A549 (cell line): ENCODE results near the gene PIH1D1. TPM values are rescaled to one million over a fixed set of nuclear protein-coding genes. Genes with fewer than 3 reads are reported as not detected.

Experiments
- ATAC-seq, 2 experiments: fragments of 200-7000 bp in 1 of 2; fragments of >200 bp in 1 of 2; cut with Nextera tagmentation in 1 of 2; cut with Tn5 transposase in 1 of 2; 3 replicates each; pipeline versions ENCODE4 v1.8.0 to v1.9.1; 2018 to 2020; ENCODE audit warnings: mild to moderate bottlenecking in 1 of 2, moderate library complexity in 1 of 2
- CTCF ChIA-PET: fragments of 300-600 bp; sonication (Branson Sonifier 250); formaldehyde crosslinking; extraction: SDS; loops from one replicate; lab custom pipeline; 2021; ENCODE audit warnings: antibody characterized with exemption, inconsistent platforms; lab: Yijun Ruan, JAX
- POLR2A ChIA-PET: fragments of 350-600 bp; formaldehyde crosslinking; extraction: SDS; loops from one replicate; lab custom pipeline; 2021; ENCODE audit warnings: antibody characterized with exemption, inconsistent platforms; lab: Yijun Ruan, JAX
- DNase-seq, 2 experiments: peaks; one replicate each; pipeline versions ENCODE4 v3.0.0 to v3.0.0-alpha.2; 2011 to 2016; ENCODE audit warnings: low read depth in 1 of 2, low spot score in 1 of 2
- FAIRE-seq: peaks from 2 replicates; lab custom pipeline; 2011; peaks lifted over from hg19 to GRCh38; lab: Jason Lieb, UNC
- H3K27ac ChIP-seq, 2 experiments: fragments of >200 bp; sonication (Bioruptor Twin); formaldehyde crosslinking; 3 replicates each; pipeline ENCODE4 v1.5.1; 2016 to 2017
- H3K4me1 ChIP-seq: fragments of >200 bp; sonication (Bioruptor Twin); formaldehyde crosslinking; 3 replicates; pipeline ENCODE4 v1.6.1; 2016
- H3K4me2 ChIP-seq: fragments of >200 bp; sonication (Bioruptor Twin); formaldehyde crosslinking; 3 replicates; pipeline ENCODE4 v1.6.1; 2016
- H3K4me3 ChIP-seq: fragments of >200 bp; sonication (Bioruptor Twin); formaldehyde crosslinking; 3 replicates; pipeline ENCODE4 v1.5.1; 2016
- H3K9me3 ChIP-seq: fragments of >200 bp; sonication (Bioruptor Twin); formaldehyde crosslinking; 3 replicates; pipeline ENCODE4 v1.6.1; 2016
- ATOH8 ChIP-seq: fragments of 250-450 bp; sonication (Bioruptor Pico); IDR thresholded peaks from 2 replicates; pipeline ENCODE4 v1.5.0; 2020; ENCODE audit warnings: low read depth, mild to moderate bottlenecking, moderate library complexity
- E2F6 ChIP-seq: IDR thresholded peaks from 2 replicates; pipeline ENCODE4 v1.6.1; 2012; ENCODE audit warnings: low read depth, borderline replicate concordance
- EHF ChIP-seq: fragments of 250-450 bp; sonication (Bioruptor Pico); IDR thresholded peaks from 2 replicates; pipeline ENCODE4 v1.5.0; 2020; ENCODE audit warnings: mild to moderate bottlenecking
- EP300 ChIP-seq, 2 experiments: fragments of >200 bp; sonication (Bioruptor Twin); formaldehyde crosslinking; IDR thresholded peaks; 2 replicates in 1 of 2; 3 replicates in 1 of 2; pipeline ENCODE4 v1.6.1; 2016 to 2017
- FOSB ChIP-seq: fragments of 250-450 bp; sonication (Bioruptor Pico); IDR thresholded peaks from 2 replicates; pipeline ENCODE4 v1.5.0; 2020; ENCODE audit warnings: mild to moderate bottlenecking, moderate library complexity
- FOSL2 ChIP-seq, 2 experiments: fragments of 450-650 bp in 1 of 2; fragments of >200 bp in 1 of 2; sonication (Bioruptor Twin) in 1 of 2; formaldehyde crosslinking; IDR thresholded peaks; 2 replicates each; pipeline versions ENCODE4 v1.5.0 to v1.6.1; 2016 to 2020; ENCODE audit warnings: mild to moderate bottlenecking in 1 of 2, moderate library complexity in 1 of 2
- GATA3 ChIP-seq: IDR thresholded peaks from 2 replicates; pipeline ENCODE4 v1.6.1; 2012; ENCODE audit warnings: borderline replicate concordance
- HDAC2 ChIP-seq: fragments of 200-600 bp; sonication (generic); IDR thresholded peaks from 2 replicates; pipeline ENCODE4 v1.6.1; 2016
- HES2 ChIP-seq: fragments of >200 bp; sonication (Bioruptor Twin); formaldehyde crosslinking; IDR thresholded peaks from 2 replicates; pipeline ENCODE4 v1.6.1; 2016
- HEYL ChIP-seq: fragments of 250-450 bp; sonication (Bioruptor Pico); IDR thresholded peaks from 2 replicates; pipeline ENCODE4 v1.8.0; 2021; ENCODE audit warnings: mild to moderate bottlenecking, moderate library complexity
- HMGXB4 ChIP-seq: fragments of 250-450 bp; sonication (Bioruptor Pico); IDR thresholded peaks from 2 replicates; pipeline ENCODE4 v1.5.0; 2021; ENCODE audit warnings: mild to moderate bottlenecking, moderate library complexity, borderline replicate concordance
- HOXB13 ChIP-seq: fragments of 250-450 bp; sonication (Bioruptor Pico); IDR thresholded peaks from 2 replicates; pipeline ENCODE4 v1.5.0; 2020; ENCODE audit warnings: low read depth, mild to moderate bottlenecking, moderate library complexity
- HOXB5 ChIP-seq: fragments of 250-450 bp; sonication (Bioruptor Pico); IDR thresholded peaks from 2 replicates; pipeline ENCODE4 v1.5.0; 2020; ENCODE audit warnings: mild to moderate bottlenecking, moderate library complexity
- JUN ChIP-seq, 2 experiments: fragments of >200 bp; sonication (Bioruptor Twin); formaldehyde crosslinking; IDR thresholded peaks; 2 replicates in 1 of 2; 3 replicates in 1 of 2; pipeline ENCODE4 v1.6.1; 2016 to 2017
- MAFK ChIP-seq: fragments of 450-650 bp; IDR thresholded peaks from 2 replicates; pipeline ENCODE4 v1.6.1; 2014; ENCODE audit not compliant: partially characterized antibody
- MAX ChIP-seq: IDR thresholded peaks from 2 replicates; pipeline ENCODE4 v1.6.1; 2012
- NFE2L2 ChIP-seq: fragments of 150-350 bp; conservative IDR thresholded peaks from 2 replicates; pipeline ENCODE4 v1.6.1; 2014; ENCODE audit warnings: low read length
- NPAS2 ChIP-seq: fragments of 250-450 bp; sonication (Bioruptor Pico); IDR thresholded peaks from 2 replicates; pipeline ENCODE4 v1.8.0; 2022; ENCODE audit warnings: mild to moderate bottlenecking, moderate library complexity, borderline replicate concordance
- NR3C1 ChIP-seq: fragments of >200 bp; sonication (Bioruptor Twin); formaldehyde crosslinking; IDR thresholded peaks from 3 replicates; pipeline ENCODE4 v1.6.1; 2017
- PHF8 ChIP-seq: fragments of 200-600 bp; sonication (generic); IDR thresholded peaks from 2 replicates; pipeline ENCODE4 v1.6.1; 2016; ENCODE audit warnings: low read depth, mild to moderate bottlenecking, antibody characterized with exemption, moderate library complexity, borderline replicate concordance
- POLR2A ChIP-seq: IDR thresholded peaks from 2 replicates; pipeline ENCODE4 v1.6.1; 2012; ENCODE audit warnings: mild to moderate bottlenecking, low read length
- POLR2AphosphoS2 ChIP-seq: conservative IDR thresholded peaks from 2 replicates; pipeline ENCODE4 v1.6.1; 2012; ENCODE audit warnings: low read length, improper control_type of control experiment, inconsistent platforms
- RCOR1 ChIP-seq: fragments of 150-350 bp; IDR thresholded peaks from 2 replicates; pipeline ENCODE4 v1.6.1; 2014; ENCODE audit warnings: antibody characterized with exemption, low read length, low read depth
- RFX5 ChIP-seq: fragments of 450-650 bp; IDR thresholded peaks from 2 replicates; pipeline ENCODE4 v1.7.1; 2014; ENCODE audit warnings: antibody characterized with exemption, mild to moderate bottlenecking, moderate library complexity
- TFCP2L1 ChIP-seq: fragments of 250-450 bp; sonication (Bioruptor Pico); IDR thresholded peaks from 2 replicates; pipeline ENCODE4 v1.5.0; 2021; ENCODE audit warnings: mild to moderate bottlenecking
- TP53 ChIP-seq: fragments of 250-450 bp; sonication (Bioruptor Pico); IDR thresholded peaks from 2 replicates; pipeline ENCODE4 v1.5.0; 2021; ENCODE audit warnings: mild to moderate bottlenecking, moderate library complexity
- ZC3H11A ChIP-seq: fragments of 450-650 bp; IDR thresholded peaks from 2 replicates; pipeline ENCODE4 v1.6.1; 2014; ENCODE audit warnings: antibody characterized with exemption, mild to moderate bottlenecking
- ZFP36 ChIP-seq: fragments of 450-650 bp; IDR thresholded peaks from 2 replicates; pipeline ENCODE4 v1.6.1; 2014; ENCODE audit warnings: borderline replicate concordance; ENCODE audit not compliant: partially characterized antibody
- ZSCAN20 ChIP-seq: fragments of 250-450 bp; sonication (Bioruptor Pico); IDR thresholded peaks from 2 replicates; pipeline ENCODE4 v1.8.0; 2022; ENCODE audit warnings: mild to moderate bottlenecking, moderate library complexity
- WGBS: methylation state at CpG from one replicate; pipeline ENCODE4 v1.1.6; 2017; ENCODE audit errors: missing lambda C conversion rate; 5-methylcytosine and 5-hydroxymethylcytosine counted together
- polyA plus RNA-seq, 4 experiments: library from polyadenylated mRNA; depleted of rRNA in 3 of 4; stranded (reverse); fragments of >200 nt; fragmentation: RNase III in 1 of 4; extraction: RNeasy Plus Mini Kit Qiagen cat#74134 plus additional on column Dnase treatment in 1 of 4; gene quantifications; 2 replicates in 3 of 4; 3 replicates in 1 of 4; pipeline ENCODE4 v1.2.3, GENCODE V29; 2011 to 2017
- TF ChIP-seq, protein P1 (sequence below): fragments of 200-600 bp; sonication (generic); IDR thresholded peaks from 2 replicates; pipeline ENCODE4 v1.6.1; 2016; ENCODE audit warnings: antibody characterized with exemption, mild to moderate bottlenecking, moderate library complexity
- TF ChIP-seq, protein P2 (sequence below): fragments of >200 bp; sonication (Bioruptor Twin); formaldehyde crosslinking; IDR thresholded peaks from 3 replicates; pipeline ENCODE4 v1.6.1; 2016

PIH1D1 gene
- polyA plus RNA-seq, 2 of the 4 experiments (the other 2 are of a cell fraction) = 89.7 to 114 TPM

DNA sequence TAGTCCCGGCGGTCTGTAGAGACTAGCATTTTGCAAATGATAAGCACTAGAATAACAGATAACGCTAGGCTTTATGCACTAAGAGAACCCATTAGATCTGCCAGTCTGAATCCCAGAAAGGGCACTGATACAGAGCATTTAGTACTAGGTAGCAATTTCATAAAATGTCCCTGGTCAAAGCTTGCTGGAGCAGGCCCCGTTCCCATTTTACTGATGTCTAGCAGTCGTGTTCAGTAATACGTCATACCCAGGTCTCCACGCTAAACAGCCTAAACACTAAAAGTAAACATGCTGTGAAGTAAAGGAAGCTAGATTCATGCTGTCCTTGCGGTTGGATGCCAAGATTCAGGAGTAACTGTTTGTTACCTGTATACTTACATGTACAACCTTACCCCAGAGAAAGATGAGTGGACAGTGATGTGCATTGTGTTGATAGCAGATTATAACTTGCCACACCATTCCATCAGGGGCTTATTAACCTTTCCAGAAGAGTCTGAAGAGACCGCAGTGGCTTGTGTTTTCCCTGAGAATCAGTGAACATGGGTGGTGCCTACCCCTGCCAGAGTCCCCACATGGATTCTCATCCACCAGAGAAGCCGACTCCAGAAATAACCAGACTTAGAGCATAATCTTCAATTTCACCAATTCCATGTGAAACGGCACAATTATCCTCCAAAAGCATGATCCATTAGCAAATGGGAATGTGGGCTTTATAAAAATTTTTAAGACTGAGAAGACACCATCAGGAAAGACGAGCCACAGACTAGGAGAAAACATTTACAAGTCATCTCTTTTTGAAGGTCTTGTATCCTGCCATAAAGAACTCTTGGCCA is 41.2 kb upstream of the PIH1D1 start:
- H3K9me3 ChIP-seq = no peaks in the 10 kb centered on the region
- FAIRE-seq (no peak), ATAC-seq (peak; percentile 2 to 17; a peak in 5 of 6 replicates), DNase-seq (peak in 1 of 2 experiments; percentile 83)
- ChIA-PET CTCF (interaction anchor here (1.1 to 1.7 kb wide), 4 partner anchors 14 to 54 kb away, joined by 3 to 7 read pairs (median 5); partner anchors contain the start of gene FLT3LG), POLR2A (interaction anchor here (0.6 to 2.3 kb wide), 5 partner anchors 14 to 94 kb away, joined by 3 to 12 read pairs (median 5); partner anchors contain the start of genes ALDH16A1, PIH1D1 and RCN3)
- H3K4me1 ChIP-seq = peaks cover 31% of the 10 kb centered on the region
- H3K4me2 ChIP-seq = no peak overlapping the region
- 54% methylated on average over 12 of the region's 12 CpGs for WGBS
- peak overlapping the region in 1 of 2 experiments; percentile 4; a peak in 2 of 6 replicates for H3K27ac ChIP-seq
- H3K4me3 ChIP-seq = no peak overlapping the region
- TF ChIP-seq, protein P1, sequence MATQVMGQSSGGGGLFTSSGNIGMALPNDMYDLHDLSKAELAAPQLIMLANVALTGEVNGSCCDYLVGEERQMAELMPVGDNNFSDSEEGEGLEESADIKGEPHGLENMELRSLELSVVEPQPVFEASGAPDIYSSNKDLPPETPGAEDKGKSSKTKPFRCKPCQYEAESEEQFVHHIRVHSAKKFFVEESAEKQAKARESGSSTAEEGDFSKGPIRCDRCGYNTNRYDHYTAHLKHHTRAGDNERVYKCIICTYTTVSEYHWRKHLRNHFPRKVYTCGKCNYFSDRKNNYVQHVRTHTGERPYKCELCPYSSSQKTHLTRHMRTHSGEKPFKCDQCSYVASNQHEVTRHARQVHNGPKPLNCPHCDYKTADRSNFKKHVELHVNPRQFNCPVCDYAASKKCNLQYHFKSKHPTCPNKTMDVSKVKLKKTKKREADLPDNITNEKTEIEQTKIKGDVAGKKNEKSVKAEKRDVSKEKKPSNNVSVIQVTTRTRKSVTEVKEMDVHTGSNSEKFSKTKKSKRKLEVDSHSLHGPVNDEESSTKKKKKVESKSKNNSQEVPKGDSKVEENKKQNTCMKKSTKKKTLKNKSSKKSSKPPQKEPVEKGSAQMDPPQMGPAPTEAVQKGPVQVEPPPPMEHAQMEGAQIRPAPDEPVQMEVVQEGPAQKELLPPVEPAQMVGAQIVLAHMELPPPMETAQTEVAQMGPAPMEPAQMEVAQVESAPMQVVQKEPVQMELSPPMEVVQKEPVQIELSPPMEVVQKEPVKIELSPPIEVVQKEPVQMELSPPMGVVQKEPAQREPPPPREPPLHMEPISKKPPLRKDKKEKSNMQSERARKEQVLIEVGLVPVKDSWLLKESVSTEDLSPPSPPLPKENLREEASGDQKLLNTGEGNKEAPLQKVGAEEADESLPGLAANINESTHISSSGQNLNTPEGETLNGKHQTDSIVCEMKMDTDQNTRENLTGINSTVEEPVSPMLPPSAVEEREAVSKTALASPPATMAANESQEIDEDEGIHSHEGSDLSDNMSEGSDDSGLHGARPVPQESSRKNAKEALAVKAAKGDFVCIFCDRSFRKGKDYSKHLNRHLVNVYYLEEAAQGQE = peak; percentile 26; the same call in 1 of the 2 replicates
- TF ChIP-seq FOSB (CRISPR knock-in tag) = peak; percentile 99
- TF ChIP-seq GATA3 = peak; percentile 49
- no peak for TF ChIP-seq PHF8
- TF ChIP-seq E2F6 = peak; percentile 47; the same call in 1 of the 2 replicates
- TF ChIP-seq TP53 (CRISPR knock-in tag) = peak; percentile 96
- peak; percentile 98 for TF ChIP-seq HMGXB4
- TF ChIP-seq POLR2AphosphoS2 = peak; percentile 100
- no peak for TF ChIP-seq FOSL2 (IDR thresholded peaks at IDR 0.05)
- peak; percentile 50; the same call in 1 of the 2 replicates for TF ChIP-seq FOSL2 (CRISPR knock-in tag; IDR thresholded peaks at IDR 0.05)
- TF ChIP-seq RCOR1 = no peak
- TF ChIP-seq NFE2L2 = no peak
- peak; percentile 63; the same call in 1 of the 2 replicates for TF ChIP-seq HOXB5
- TF ChIP-seq POLR2A = no peak; the same call in 1 of the 2 replicates
- TF ChIP-seq HDAC2 = no peak
- TF ChIP-seq RFX5 = no peak
- TF ChIP-seq MAX = no peak
- peak; percentile 72 to 95 for TF ChIP-seq JUN (IDR thresholded peaks at IDR 0.05)
- TF ChIP-seq MAFK = peak; percentile 4
- TF ChIP-seq ZC3H11A = no peak
- TF ChIP-seq HEYL (CRISPR knock-in tag) = no peak
- peak; percentile 90; the same call in 1 of the 2 replicates for TF ChIP-seq ATOH8 (CRISPR knock-in tag)
- peak; percentile 55; the same call in 1 of the 2 replicates for TF ChIP-seq HOXB13 (CRISPR knock-in tag)
- no peak for TF ChIP-seq NR3C1
- TF ChIP-seq TFCP2L1 (CRISPR knock-in tag) = peak; percentile 99
- TF ChIP-seq EHF (CRISPR knock-in tag) = peak; percentile 91
- TF ChIP-seq NPAS2 (CRISPR knock-in tag) = no peak
- TF ChIP-seq EP300 (IDR thresholded peaks at IDR 0.05) = no peak
- TF ChIP-seq, protein P2, sequence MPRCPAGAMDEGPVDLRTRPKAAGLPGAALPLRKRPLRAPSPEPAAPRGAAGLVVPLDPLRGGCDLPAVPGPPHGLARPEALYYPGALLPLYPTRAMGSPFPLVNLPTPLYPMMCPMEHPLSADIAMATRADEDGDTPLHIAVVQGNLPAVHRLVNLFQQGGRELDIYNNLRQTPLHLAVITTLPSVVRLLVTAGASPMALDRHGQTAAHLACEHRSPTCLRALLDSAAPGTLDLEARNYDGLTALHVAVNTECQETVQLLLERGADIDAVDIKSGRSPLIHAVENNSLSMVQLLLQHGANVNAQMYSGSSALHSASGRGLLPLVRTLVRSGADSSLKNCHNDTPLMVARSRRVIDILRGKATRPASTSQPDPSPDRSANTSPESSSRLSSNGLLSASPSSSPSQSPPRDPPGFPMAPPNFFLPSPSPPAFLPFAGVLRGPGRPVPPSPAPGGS = peak; percentile 67; the same call in 1 of the 3 replicates
- TF ChIP-seq ZFP36 = no peak
- no peak for TF ChIP-seq HES2
- no peak; the same call in 1 of the 2 replicates for TF ChIP-seq ZSCAN20 (CRISPR knock-in tag)
